HepG2 (cell line): ENCODE measurements around the gene AQP10. TPM values are rescaled to one million over a fixed set of nuclear protein-coding genes. Genes with fewer than 3 reads are reported as not detected.

Experiments used
- ADNP ChIP-seq: sonication (generic); formaldehyde crosslinking; IDR thresholded peaks from 2 replicates; pipeline ENCODE4 v1.4.0; 2020; ENCODE audit warnings: missing genetic modification reagents
- DNMT1 ChIP-seq: sonication (generic); formaldehyde crosslinking; IDR thresholded peaks from 2 replicates; pipeline ENCODE4 v1.5.1; 2020; ENCODE audit warnings: mild to moderate bottlenecking, missing genetic modification reagents
- ELF1 ChIP-seq: sonication (generic); formaldehyde crosslinking; IDR thresholded peaks from 2 replicates; pipeline ENCODE4 v1.4.0; 2020; ENCODE audit warnings: missing genetic modification reagents
- FOXK2 ChIP-seq: fragments of 450-650 bp; IDR thresholded peaks from 2 replicates; pipeline ENCODE4 v1.6.1; 2016
- HDAC1 ChIP-seq: sonication (generic); formaldehyde crosslinking; IDR thresholded peaks from 2 replicates; pipeline ENCODE4 v1.5.1; 2020; ENCODE audit warnings: mild to moderate bottlenecking, missing genetic modification reagents
- HIVEP1 ChIP-seq: sonication (generic); formaldehyde crosslinking; IDR thresholded peaks from 2 replicates; pipeline ENCODE4 v1.4.0; 2020; ENCODE audit warnings: mild to moderate bottlenecking, missing genetic modification reagents
- KLF6 ChIP-seq: IDR thresholded peaks from 2 replicates; pipeline ENCODE4 v1.8.0; 2016; ENCODE audit warnings: missing biosample characterization, missing genetic modification reagents
- RAD51 ChIP-seq: fragments of 450-650 bp; IDR thresholded peaks from 2 replicates; pipeline ENCODE4 v1.6.1; 2016; ENCODE audit warnings: borderline replicate concordance
- RBM39 ChIP-seq: fragments of 200-400 bp; formaldehyde crosslinking; IDR thresholded peaks from one replicate; pipeline ENCODE4 v1.6.1; 2018; ENCODE audit warnings: antibody characterized with exemption, mild to moderate bottlenecking, low read depth, low read length; ENCODE audit not compliant: poor library complexity, severe bottlenecking
- SCMH1 ChIP-seq: sonication (generic); formaldehyde crosslinking; IDR thresholded peaks from 2 replicates; pipeline ENCODE4 v1.9.0; 2021; ENCODE audit warnings: missing genetic modification reagents, mild to moderate bottlenecking, borderline replicate concordance
- SMAD9 ChIP-seq: sonication (generic); formaldehyde crosslinking; IDR thresholded peaks from 2 replicates; pipeline ENCODE4 v1.5.1; 2020; ENCODE audit warnings: mild to moderate bottlenecking, missing genetic modification reagents
- TMF1 ChIP-seq: sonication (generic); formaldehyde crosslinking; IDR thresholded peaks from 2 replicates; pipeline ENCODE4 v1.8.1; 2022; ENCODE audit warnings: low read depth, missing genetic modification reagents
- TOPORS ChIP-seq: sonication (generic); formaldehyde crosslinking; IDR thresholded peaks from 2 replicates; pipeline ENCODE4 v1.8.0; 2023; ENCODE audit warnings: mild to moderate bottlenecking, missing genetic modification reagents
- XRCC5 ChIP-seq: fragments of 200-400 bp; formaldehyde crosslinking; optimal IDR thresholded peaks from 2 replicates; pipeline ENCODE3; 2017; ENCODE audit warnings: mild to moderate bottlenecking, low read length
- ZFP62 ChIP-seq: sonication (generic); formaldehyde crosslinking; IDR thresholded peaks from 2 replicates; pipeline ENCODE4 v1.4.0; 2020; ENCODE audit warnings: missing genetic modification reagents
- ZFX ChIP-seq: sonication (generic); formaldehyde crosslinking; IDR thresholded peaks from 2 replicates; pipeline ENCODE4 v1.4.0; 2020; ENCODE audit warnings: mild to moderate bottlenecking, low read depth, missing genetic modification reagents, moderate library complexity
- ZKSCAN8 ChIP-seq: IDR thresholded peaks from 2 replicates; pipeline ENCODE4 v1.6.1; 2016; ENCODE audit warnings: borderline replicate concordance, missing genetic modification reagents, missing compliant biosample characterization
- ZNF136 ChIP-seq: sonication (generic); formaldehyde crosslinking; IDR thresholded peaks from 2 replicates; pipeline ENCODE4 v1.8.1; 2022; ENCODE audit warnings: low read depth, mild to moderate bottlenecking, moderate library complexity, missing genetic modification reagents
- ZNF431 ChIP-seq: sonication (generic); formaldehyde crosslinking; IDR thresholded peaks from 2 replicates; pipeline ENCODE4 v1.9.0; 2022; ENCODE audit warnings: missing genetic modification reagents, low read depth, mild to moderate bottlenecking, borderline replicate concordance
- polyA plus RNA-seq, 8 experiments: library from polyadenylated mRNA; depleted of rRNA in 3 of 8; stranded (reverse) in 7 of 8; unstranded in 1 of 8; fragments of >200 nt; fragmentation: Illumina TruSeq in 4 of 8; extraction: Trizol in 4 of 8; gene quantifications; 2 replicates each; pipeline versions ENCODE4 v1.2.1 to v1.2.3, GENCODE V29; 2011 to 2016; ENCODE audit warnings: low read depth in 4 of 8, missing spikeins in 1 of 8, mixed read lengths in 1 of 8; ENCODE audit not compliant: insufficient read depth in 1 of 8
- total RNA-seq, 5 experiments: library from RNA; depleted of rRNA; stranded (reverse); fragments of >200 nt; fragmentation: Illumina TruSeq; extraction: Trizol; gene quantifications; 2 replicates each; pipeline ENCODE4 v1.2.3, GENCODE V29; 2016; ENCODE audit warnings: low read depth in 1 of 5
- TF ChIP-seq, protein P1 (sequence below): sonication (generic); formaldehyde crosslinking; IDR thresholded peaks from 2 replicates; pipeline ENCODE4 v1.4.0; 2020; ENCODE audit warnings: mild to moderate bottlenecking, missing genetic modification reagents, borderline replicate concordance
- TF ChIP-seq, protein P2 (sequence below): sonication (generic); formaldehyde crosslinking; conservative IDR thresholded peaks from 2 replicates; pipeline ENCODE4 v1.4.0; 2020; ENCODE audit warnings: missing genetic modification reagents
- TF ChIP-seq, protein P3 (sequence below): sonication (generic); formaldehyde crosslinking; IDR thresholded peaks from 2 replicates; pipeline ENCODE4 v1.8.0; 2022; ENCODE audit warnings: mild to moderate bottlenecking, missing genetic modification reagents; ENCODE audit not compliant: insufficient replicate concordance
- TF ChIP-seq, protein P4 (sequence below): sonication (generic); formaldehyde crosslinking; IDR thresholded peaks from 2 replicates; pipeline ENCODE4 v1.8.0; 2022; ENCODE audit warnings: missing genetic modification reagents, mild to moderate bottlenecking, borderline replicate concordance

AQP10 gene
- total and polyA plus RNA-seq, 2 of the 13 experiments (the other 11 are each of a cell fraction or from before 2014, with no cell fraction given) = 0.30 TPM; not detected in 1

DNA sequence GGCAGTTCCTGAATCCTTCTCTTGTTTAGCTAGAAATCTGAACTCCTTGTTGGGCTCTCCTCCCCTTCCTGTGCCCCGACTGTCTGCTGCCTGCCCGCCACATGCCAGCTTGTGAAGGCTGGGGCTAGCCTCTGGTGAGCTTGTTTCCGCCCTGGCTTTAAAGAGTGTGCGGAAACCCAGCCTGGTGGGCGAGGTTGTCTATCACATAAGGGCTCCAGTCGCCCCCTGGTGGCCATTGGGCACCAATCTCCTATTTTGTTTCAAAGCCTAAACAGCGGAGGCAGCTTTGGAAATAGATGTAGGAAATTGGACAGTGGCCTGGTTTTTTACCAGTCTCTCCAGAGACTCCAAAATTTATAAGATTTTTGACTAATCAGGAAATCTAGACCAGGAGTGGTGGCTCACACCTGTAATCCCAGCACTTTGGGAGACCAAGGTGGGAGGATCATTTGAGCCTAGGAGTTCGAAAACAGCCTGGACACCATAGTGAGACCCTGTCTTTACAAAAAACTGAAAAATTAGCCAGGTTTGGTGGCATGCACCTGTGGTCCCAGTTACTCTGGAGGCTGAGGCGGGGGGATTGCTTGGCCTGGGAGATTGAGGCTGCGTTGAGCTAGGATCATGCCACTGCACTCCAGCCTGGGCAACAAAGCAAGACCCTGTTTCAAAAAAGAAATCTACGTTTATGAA lies 14.3 kb downstream of the AQP10 start (continued):
- TF ChIP-seq, protein P1, sequence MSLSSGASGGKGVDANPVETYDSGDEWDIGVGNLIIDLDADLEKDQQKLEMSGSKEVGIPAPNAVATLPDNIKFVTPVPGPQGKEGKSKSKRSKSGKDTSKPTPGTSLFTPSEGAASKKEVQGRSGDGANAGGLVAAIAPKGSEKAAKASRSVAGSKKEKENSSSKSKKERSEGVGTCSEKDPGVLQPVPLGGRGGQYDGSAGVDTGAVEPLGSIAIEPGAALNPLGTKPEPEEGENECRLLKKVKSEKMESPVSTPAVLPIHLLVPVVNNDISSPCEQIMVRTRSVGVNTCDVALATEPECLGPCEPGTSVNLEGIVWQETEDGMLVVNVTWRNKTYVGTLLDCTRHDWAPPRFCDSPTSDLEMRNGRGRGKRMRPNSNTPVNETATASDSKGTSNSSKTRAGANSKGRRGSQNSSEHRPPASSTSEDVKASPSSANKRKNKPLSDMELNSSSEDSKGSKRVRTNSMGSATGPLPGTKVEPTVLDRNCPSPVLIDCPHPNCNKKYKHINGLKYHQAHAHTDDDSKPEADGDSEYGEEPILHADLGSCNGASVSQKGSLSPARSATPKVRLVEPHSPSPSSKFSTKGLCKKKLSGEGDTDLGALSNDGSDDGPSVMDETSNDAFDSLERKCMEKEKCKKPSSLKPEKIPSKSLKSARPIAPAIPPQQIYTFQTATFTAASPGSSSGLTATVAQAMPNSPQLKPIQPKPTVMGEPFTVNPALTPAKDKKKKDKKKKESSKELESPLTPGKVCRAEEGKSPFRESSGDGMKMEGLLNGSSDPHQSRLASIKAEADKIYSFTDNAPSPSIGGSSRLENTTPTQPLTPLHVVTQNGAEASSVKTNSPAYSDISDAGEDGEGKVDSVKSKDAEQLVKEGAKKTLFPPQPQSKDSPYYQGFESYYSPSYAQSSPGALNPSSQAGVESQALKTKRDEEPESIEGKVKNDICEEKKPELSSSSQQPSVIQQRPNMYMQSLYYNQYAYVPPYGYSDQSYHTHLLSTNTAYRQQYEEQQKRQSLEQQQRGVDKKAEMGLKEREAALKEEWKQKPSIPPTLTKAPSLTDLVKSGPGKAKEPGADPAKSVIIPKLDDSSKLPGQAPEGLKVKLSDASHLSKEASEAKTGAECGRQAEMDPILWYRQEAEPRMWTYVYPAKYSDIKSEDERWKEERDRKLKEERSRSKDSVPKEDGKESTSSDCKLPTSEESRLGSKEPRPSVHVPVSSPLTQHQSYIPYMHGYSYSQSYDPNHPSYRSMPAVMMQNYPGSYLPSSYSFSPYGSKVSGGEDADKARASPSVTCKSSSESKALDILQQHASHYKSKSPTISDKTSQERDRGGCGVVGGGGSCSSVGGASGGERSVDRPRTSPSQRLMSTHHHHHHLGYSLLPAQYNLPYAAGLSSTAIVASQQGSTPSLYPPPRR (CRISPR knock-in tag) = no peak
- TF ChIP-seq, protein P2, sequence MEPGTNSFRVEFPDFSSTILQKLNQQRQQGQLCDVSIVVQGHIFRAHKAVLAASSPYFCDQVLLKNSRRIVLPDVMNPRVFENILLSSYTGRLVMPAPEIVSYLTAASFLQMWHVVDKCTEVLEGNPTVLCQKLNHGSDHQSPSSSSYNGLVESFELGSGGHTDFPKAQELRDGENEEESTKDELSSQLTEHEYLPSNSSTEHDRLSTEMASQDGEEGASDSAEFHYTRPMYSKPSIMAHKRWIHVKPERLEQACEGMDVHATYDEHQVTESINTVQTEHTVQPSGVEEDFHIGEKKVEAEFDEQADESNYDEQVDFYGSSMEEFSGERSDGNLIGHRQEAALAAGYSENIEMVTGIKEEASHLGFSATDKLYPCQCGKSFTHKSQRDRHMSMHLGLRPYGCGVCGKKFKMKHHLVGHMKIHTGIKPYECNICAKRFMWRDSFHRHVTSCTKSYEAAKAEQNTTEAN (CRISPR knock-in tag) = no peak
- TF ChIP-seq SCMH1 (CRISPR knock-in tag) = no peak
- no peak for TF ChIP-seq SMAD9 (CRISPR knock-in tag)
- no peak for TF ChIP-seq ZFP62 (CRISPR knock-in tag)
- TF ChIP-seq ZFX (CRISPR knock-in tag) = no peak
- TF ChIP-seq KLF6 (CRISPR knock-in tag) = peak; percentile 77; the same call in 1 of the 2 replicates
- TF ChIP-seq, protein P3, sequence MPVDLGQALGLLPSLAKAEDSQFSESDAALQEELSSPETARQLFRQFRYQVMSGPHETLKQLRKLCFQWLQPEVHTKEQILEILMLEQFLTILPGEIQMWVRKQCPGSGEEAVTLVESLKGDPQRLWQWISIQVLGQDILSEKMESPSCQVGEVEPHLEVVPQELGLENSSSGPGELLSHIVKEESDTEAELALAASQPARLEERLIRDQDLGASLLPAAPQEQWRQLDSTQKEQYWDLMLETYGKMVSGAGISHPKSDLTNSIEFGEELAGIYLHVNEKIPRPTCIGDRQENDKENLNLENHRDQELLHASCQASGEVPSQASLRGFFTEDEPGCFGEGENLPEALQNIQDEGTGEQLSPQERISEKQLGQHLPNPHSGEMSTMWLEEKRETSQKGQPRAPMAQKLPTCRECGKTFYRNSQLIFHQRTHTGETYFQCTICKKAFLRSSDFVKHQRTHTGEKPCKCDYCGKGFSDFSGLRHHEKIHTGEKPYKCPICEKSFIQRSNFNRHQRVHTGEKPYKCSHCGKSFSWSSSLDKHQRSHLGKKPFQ (CRISPR knock-in tag) = no peak
- no peak for TF ChIP-seq ZKSCAN8 (CRISPR knock-in tag)
- TF ChIP-seq DNMT1 = no peak
- no peak for TF ChIP-seq TOPORS (CRISPR knock-in tag)
- TF ChIP-seq ZNF136 (CRISPR knock-in tag) = no peak
- TF ChIP-seq RAD51 = no peak
- TF ChIP-seq TMF1 (CRISPR knock-in tag) = no peak
- peak; percentile 77 for TF ChIP-seq XRCC5
- no peak for TF ChIP-seq FOXK2
- TF ChIP-seq, protein P4, sequence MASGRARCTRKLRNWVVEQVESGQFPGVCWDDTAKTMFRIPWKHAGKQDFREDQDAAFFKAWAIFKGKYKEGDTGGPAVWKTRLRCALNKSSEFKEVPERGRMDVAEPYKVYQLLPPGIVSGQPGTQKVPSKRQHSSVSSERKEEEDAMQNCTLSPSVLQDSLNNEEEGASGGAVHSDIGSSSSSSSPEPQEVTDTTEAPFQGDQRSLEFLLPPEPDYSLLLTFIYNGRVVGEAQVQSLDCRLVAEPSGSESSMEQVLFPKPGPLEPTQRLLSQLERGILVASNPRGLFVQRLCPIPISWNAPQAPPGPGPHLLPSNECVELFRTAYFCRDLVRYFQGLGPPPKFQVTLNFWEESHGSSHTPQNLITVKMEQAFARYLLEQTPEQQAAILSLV (CRISPR knock-in tag) = no peak
- no peak for TF ChIP-seq ELF1 (CRISPR knock-in tag)
- peak; percentile 8 for TF ChIP-seq HDAC1 (CRISPR knock-in tag)
- no peak for TF ChIP-seq ADNP
- TF ChIP-seq ZNF431 = no peak
- TF ChIP-seq HIVEP1 (CRISPR knock-in tag) = no peak
- no peak for TF ChIP-seq RBM39
